Lower leg skin (tissue), 4 donors: ENCODE results near the gene ANKRD66. TPM values are rescaled to one million over a fixed set of nuclear protein-coding genes. Genes with fewer than 3 reads are reported as not detected.
"Not testable (repeated sequence)": the region's sequence is repeated elsewhere in the genome, so short reads cannot be mapped to it uniquely, and the experiment has no call there.

Experiments
- DNase-seq, 2 donors: peaks; one replicate each; pipeline ENCODE4 v3.0.0-alpha.2; 2019; ENCODE audit warnings: low spot score in 2 of 2
- H3K4me3 ChIP-seq: fragments of 200-600 bp; sonication (generic); 2 replicates; pipeline ENCODE4 v1.5.1; 2017; ENCODE audit warnings: mild to moderate bottlenecking, low read depth; ENCODE audit not compliant: poor library complexity, severe bottlenecking
- CTCF ChIP-seq, 3 donors: fragments of 450-650 bp; IDR thresholded peaks; one replicate each; pipeline ENCODE4 v1.5.1; 2016; ENCODE audit warnings: antibody characterized with exemption in 3 of 3, mild to moderate bottlenecking in 3 of 3, moderate library complexity in 2 of 3
- POLR2A ChIP-seq, 2 donors: fragments of 450-650 bp; IDR thresholded peaks; one replicate each; pipeline ENCODE4 v1.6.1; 2016 to 2017; ENCODE audit warnings: antibody characterized with exemption in 2 of 2, mild to moderate bottlenecking in 1 of 2, moderate library complexity in 1 of 2
- WGBS, 2 donors: methylation state at CpG; one replicate each; pipeline ENCODE4 v1.1.5; 2018; 5-methylcytosine and 5-hydroxymethylcytosine counted together
- intact Hi-C: fragments of 100-400 bp; cut with DNase I; formaldehyde crosslinking; loops from one replicate; pipeline ENCODE4 v1.15.0; 2023; ENCODE audit warnings: low total_unique reads
- total RNA-seq, 4 donors: library from RNA; depleted of rRNA; stranded (reverse); fragments of >200 nt; gene quantifications; one replicate each; pipeline ENCODE4 v1.1.0, GENCODE V29; 2016

ANKRD66 gene
- total RNA-seq, 4 donors from 2014 or later, result not detected

GRCh38 chr6:46763466-46763865 is 16.7 kb downstream of the ANKRD66 start:
- 72 to 80% methylated on average over 2 of the region's 2 CpGs for WGBS, 2 donors
- intact Hi-C loops, result no loop called here
- DNase-seq, result no peak

GRCh38 chr6:46764280-46764679 is 17.5 kb downstream of the ANKRD66 start:
- DNase-seq, H3K4me3 ChIP-seq, intact Hi-C loops: not testable (repeated sequence)
- WGBS, 2 donors, result 93 to 94% methylated on average over 10 of the region's 10 CpGs

More at GRCh38 chr6:46763466-46763865, 16.7 kb downstream of the ANKRD66 start:
- H3K4me3 ChIP-seq, result no peak overlapping the region
- TF ChIP-seq POLR2A (IDR thresholded peaks at IDR 0.05), result no peak
- TF ChIP-seq CTCF (IDR thresholded peaks at IDR 0.05), result no peak

GRCh38 chr6:46764961-46765360 is 18.2 kb downstream of the ANKRD66 start:
- 82 to 93% methylated on average over 5 of the region's 5 CpGs for WGBS, 2 donors
- H3K4me3 ChIP-seq, result no peak overlapping the region
- no peak for DNase-seq
- intact Hi-C loops, result no loop called here
- TF ChIP-seq CTCF (IDR thresholded peaks at IDR 0.05), result no peak
- no peak for TF ChIP-seq POLR2A (IDR thresholded peaks at IDR 0.05)

GRCh38 chr6:46772016-46772415 is 25.3 kb downstream of the ANKRD66 start:
- intact Hi-C loops, result no loop called here

GRCh38 chr6:46772762-46773161 is 26.0 kb downstream of the ANKRD66 start:
- TF ChIP-seq CTCF (IDR thresholded peaks at IDR 0.05), result no peak
- TF ChIP-seq POLR2A (IDR thresholded peaks at IDR 0.05), result no peak
- peak; percentile 54 to 86 for DNase-seq
- H3K4me3 ChIP-seq, result no peak overlapping the region
- 62 to 75% methylated on average over 2 of the region's 2 CpGs for WGBS, 2 donors
- intact Hi-C loops, result no loop called here

More at GRCh38 chr6:46772016-46772415, 25.3 kb downstream of the ANKRD66 start:
- no peak overlapping the region for H3K4me3 ChIP-seq
- TF ChIP-seq POLR2A (IDR thresholded peaks at IDR 0.05), result no peak
- no peak for TF ChIP-seq CTCF (IDR thresholded peaks at IDR 0.05)
- no peak for DNase-seq
- WGBS, 2 donors, result 85 to 87% methylated on average over 1 of the region's 1 CpG

GRCh38 chr6:46773201-46773855 is 26.6 kb downstream of the ANKRD66 start:
- intact Hi-C loops, result no loop called here
- TF ChIP-seq POLR2A (IDR thresholded peaks at IDR 0.05) (no peak), CTCF (IDR thresholded peaks at IDR 0.05) (no peak)
- no peak for DNase-seq
- 40 to 45% methylated on average over 1 of the region's 1 CpG for whole genome bisulfite sequencing, 2 donors
- H3K4me3 ChIP-seq, result no peak overlapping the region

- 95 to 98% methylated on average over 16 to 21 of the region's 24 CpGs for WGBS, 2 donors
- DNase-seq, H3K4me3 ChIP-seq, intact Hi-C loops: not testable (repeated sequence)
Measured at GRCh38 chr6:46774736-46775135, 28.0 kb downstream of the ANKRD66 start.
